A673 (cell line): ENCODE data around the gene ANKRD2. TPM values are rescaled to one million over a fixed set of nuclear protein-coding genes. Genes with fewer than 3 reads are reported as not detected.

ENCODE experiments used
- BruUV-seq: library from RNA; stranded (reverse); fragments of 400-500 nt; replicated peaks from 2 replicates; lab custom pipeline; 2021; lab: Mats Ljungman, UMichigan
- CTCF ChIA-PET: fragments of 300-600 bp; sonication (Branson Sonifier 250); formaldehyde crosslinking; loops from one replicate; lab custom pipeline; 2022; ENCODE audit warnings: antibody characterized with exemption; lab: Charles Lee
- POLR2A ChIA-PET: fragments of 300-600 bp; sonication (Branson Sonifier 250); formaldehyde crosslinking; loops from one replicate; lab custom pipeline; 2022; ENCODE audit warnings: antibody characterized with exemption; ENCODE audit not compliant: low non-redundant PET; lab: Charles Lee
- DNase-seq: peaks from one replicate; pipeline ENCODE4 v3.0.0-alpha.2; 2015; ENCODE audit warnings: low spot score
- H3K27ac ChIP-seq: fragments of 200-600 bp; sonication (generic); 2 replicates; pipeline ENCODE4 v1.5.1; 2016; ENCODE audit warnings: mixed run types, low read depth, mild to moderate bottlenecking, mixed read lengths, antibody characterized with exemption, low read length; ENCODE audit not compliant: poor library complexity, severe bottlenecking
- H3K27me3 ChIP-seq: fragments of 200-600 bp; sonication (generic); replicated peaks from 2 replicates; pipeline ENCODE4 v1.6.1; 2017; ENCODE audit warnings: mixed run types, low read depth, mild to moderate bottlenecking, mixed read lengths, antibody characterized with exemption, low read length; ENCODE audit not compliant: insufficient read depth, poor library complexity
- H3K36me3 ChIP-seq: fragments of 200-600 bp; sonication (generic); 2 replicates; pipeline ENCODE4 v1.6.1; 2016; ENCODE audit warnings: mixed run types, mild to moderate bottlenecking, mixed read lengths, antibody characterized with exemption, low read length; ENCODE audit not compliant: insufficient read depth, poor library complexity, severe bottlenecking
- H3K4me1 ChIP-seq: fragments of 200-600 bp; sonication (generic); 2 replicates; pipeline ENCODE4 v1.6.1; 2017; ENCODE audit warnings: mixed run types, mild to moderate bottlenecking, mixed read lengths, antibody characterized with exemption, low read length; ENCODE audit not compliant: insufficient read depth, poor library complexity, severe bottlenecking
- H3K4me3 ChIP-seq: fragments of 200-600 bp; sonication (generic); 2 replicates; pipeline ENCODE4 v1.5.1; 2016; ENCODE audit warnings: low read depth, mixed run types, mild to moderate bottlenecking, mixed read lengths, low read length; ENCODE audit not compliant: poor library complexity, severe bottlenecking
- H3K9me3 ChIP-seq: fragments of 200-600 bp; sonication (generic); 2 replicates; pipeline ENCODE4 v1.6.1; 2016; ENCODE audit warnings: mixed run types, low read depth, mild to moderate bottlenecking, mixed read lengths, antibody characterized with exemption, low read length; ENCODE audit not compliant: poor library complexity, severe bottlenecking
- EZH2 ChIP-seq: fragments of 200-600 bp; sonication (generic); IDR thresholded peaks from 2 replicates; pipeline ENCODE4 v1.6.1; 2017; ENCODE audit warnings: borderline replicate concordance, low read depth, mild to moderate bottlenecking, mixed read lengths, antibody characterized with exemption, low read length; ENCODE audit not compliant: poor library complexity, severe bottlenecking
- intact Hi-C: fragments of 100-400 bp; cut with micrococcal nuclease; formaldehyde crosslinking; loops from one replicate; pipeline ENCODE4 v1.10.0; 2022; ENCODE audit not compliant: unreplicated experiment
- total RNA-seq: library from RNA; stranded (reverse); gene quantifications from 2 replicates; pipeline ENCODE4 v1.2.3, GENCODE V29; 2021
- TF ChIP-seq, protein P1 (sequence below): fragments of 300-800, 200-600 bp; sonication (generic); conservative IDR thresholded peaks from 2 replicates; pipeline ENCODE4 v1.5.1; 2017; ENCODE audit warnings: low read depth, mild to moderate bottlenecking, antibody characterized with exemption, low read length, moderate library complexity, mixed read lengths

Gene ANKRD2
- total RNA-seq, 1 experiment from 2014 or later, result not detected

- no TSS peak for BruUV-seq
- Histone ChIP-seq H3K4me3 (no peak overlapping the region), H3K27me3 (no peaks in the 10 kb centered on the region), H3K9me3 (no peaks in the 10 kb centered on the region), H3K4me1 (no peaks in the 10 kb centered on the region), H3K36me3 (no peaks in the 10 kb centered on the region), H3K27ac (no peak overlapping the region)
- ChIA-PET POLR2A (no interaction called here), CTCF (no interaction called here)
- DNase-seq, result no peak
- intact Hi-C loops, result no loop called here
- TF ChIP-seq, protein P1, sequence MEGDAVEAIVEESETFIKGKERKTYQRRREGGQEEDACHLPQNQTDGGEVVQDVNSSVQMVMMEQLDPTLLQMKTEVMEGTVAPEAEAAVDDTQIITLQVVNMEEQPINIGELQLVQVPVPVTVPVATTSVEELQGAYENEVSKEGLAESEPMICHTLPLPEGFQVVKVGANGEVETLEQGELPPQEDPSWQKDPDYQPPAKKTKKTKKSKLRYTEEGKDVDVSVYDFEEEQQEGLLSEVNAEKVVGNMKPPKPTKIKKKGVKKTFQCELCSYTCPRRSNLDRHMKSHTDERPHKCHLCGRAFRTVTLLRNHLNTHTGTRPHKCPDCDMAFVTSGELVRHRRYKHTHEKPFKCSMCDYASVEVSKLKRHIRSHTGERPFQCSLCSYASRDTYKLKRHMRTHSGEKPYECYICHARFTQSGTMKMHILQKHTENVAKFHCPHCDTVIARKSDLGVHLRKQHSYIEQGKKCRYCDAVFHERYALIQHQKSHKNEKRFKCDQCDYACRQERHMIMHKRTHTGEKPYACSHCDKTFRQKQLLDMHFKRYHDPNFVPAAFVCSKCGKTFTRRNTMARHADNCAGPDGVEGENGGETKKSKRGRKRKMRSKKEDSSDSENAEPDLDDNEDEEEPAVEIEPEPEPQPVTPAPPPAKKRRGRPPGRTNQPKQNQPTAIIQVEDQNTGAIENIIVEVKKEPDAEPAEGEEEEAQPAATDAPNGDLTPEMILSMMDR, result no peak
- no peak for TF ChIP-seq EZH2
Observed at GRCh38 chr10:97598407-97599271, 26.1 kb downstream of the ANKRD2 start.

GRCh38 chr10:97599272-97599619 lies 26.7 kb downstream of the ANKRD2 start:
- no TSS peak for BruUV-seq
- Histone ChIP-seq H3K4me1 (no peaks in the 10 kb centered on the region), H3K36me3 (no peaks in the 10 kb centered on the region), H3K27ac (no peak overlapping the region), H3K27me3 (no peaks in the 10 kb centered on the region), H3K9me3 (no peaks in the 10 kb centered on the region), H3K4me3 (no peak overlapping the region)
- ChIA-PET POLR2A (no interaction called here), CTCF (no interaction called here)
- intact Hi-C loops, result no loop called here
- DNase-seq, result no peak
- no peak for TF ChIP-seq EZH2
- TF ChIP-seq, protein P1, result no peak

- H3K9me3 ChIP-seq, result no peaks in the 10 kb centered on the region
Observed at GRCh38 chr10:97600616-97601015, 28.0 kb downstream of the ANKRD2 start.

More at GRCh38 chr10:97600616-97601015, 28.0 kb downstream of the ANKRD2 start:
- intact Hi-C loops, result no loop called here
- Histone ChIP-seq H3K27me3 (no peaks in the 10 kb centered on the region), H3K27ac (no peak overlapping the region), H3K4me3 (no peak overlapping the region), H3K4me1 (no peaks in the 10 kb centered on the region), H3K36me3 (no peaks in the 10 kb centered on the region)
- ChIA-PET CTCF (no interaction called here), POLR2A (no interaction called here)
- BruUV-seq, result no TSS peak
- TF ChIP-seq, protein P1, result no peak
- no peak for TF ChIP-seq EZH2
- no peak for DNase-seq
